IPS-20b (cell line): Measurements from ENCODE around the gene KCNQ1.

Experiments used
- H3K27ac ChIP-seq: one replicate; pipeline ENCODE4 v1.5.1; 2013; ENCODE audit warnings: low read length
- H3K27me3 ChIP-seq: 2 replicates; pipeline ENCODE4 v1.6.1; 2013; ENCODE audit warnings: mild to moderate bottlenecking, low read length, inconsistent platforms; ENCODE audit not compliant: insufficient read depth
- H3K36me3 ChIP-seq: 2 replicates; pipeline ENCODE4 v1.6.1; 2013; ENCODE audit warnings: low read depth, mild to moderate bottlenecking, inconsistent platforms, low read length, moderate library complexity; ENCODE audit not compliant: insufficient read depth
- H3K4me1 ChIP-seq: 2 replicates; pipeline ENCODE4 v1.6.1; 2013; ENCODE audit warnings: mild to moderate bottlenecking, control low read depth, inconsistent platforms, low read length, moderate library complexity; ENCODE audit not compliant: insufficient read depth
- H3K4me3 ChIP-seq: 2 replicates; pipeline ENCODE4 v1.5.1; 2013; ENCODE audit warnings: mild to moderate bottlenecking, low read length, inconsistent platforms
- H3K9ac ChIP-seq: 2 replicates; pipeline ENCODE4 v1.6.1; 2013; ENCODE audit warnings: low read depth, mild to moderate bottlenecking, inconsistent platforms, low read length, moderate library complexity
- H3K9me3 ChIP-seq: 2 replicates; pipeline ENCODE4 v1.6.1; 2013; ENCODE audit warnings: mild to moderate bottlenecking, low read depth, low read length, inconsistent platforms; ENCODE audit not compliant: insufficient read depth

The KCNQ1 gene

DNA sequence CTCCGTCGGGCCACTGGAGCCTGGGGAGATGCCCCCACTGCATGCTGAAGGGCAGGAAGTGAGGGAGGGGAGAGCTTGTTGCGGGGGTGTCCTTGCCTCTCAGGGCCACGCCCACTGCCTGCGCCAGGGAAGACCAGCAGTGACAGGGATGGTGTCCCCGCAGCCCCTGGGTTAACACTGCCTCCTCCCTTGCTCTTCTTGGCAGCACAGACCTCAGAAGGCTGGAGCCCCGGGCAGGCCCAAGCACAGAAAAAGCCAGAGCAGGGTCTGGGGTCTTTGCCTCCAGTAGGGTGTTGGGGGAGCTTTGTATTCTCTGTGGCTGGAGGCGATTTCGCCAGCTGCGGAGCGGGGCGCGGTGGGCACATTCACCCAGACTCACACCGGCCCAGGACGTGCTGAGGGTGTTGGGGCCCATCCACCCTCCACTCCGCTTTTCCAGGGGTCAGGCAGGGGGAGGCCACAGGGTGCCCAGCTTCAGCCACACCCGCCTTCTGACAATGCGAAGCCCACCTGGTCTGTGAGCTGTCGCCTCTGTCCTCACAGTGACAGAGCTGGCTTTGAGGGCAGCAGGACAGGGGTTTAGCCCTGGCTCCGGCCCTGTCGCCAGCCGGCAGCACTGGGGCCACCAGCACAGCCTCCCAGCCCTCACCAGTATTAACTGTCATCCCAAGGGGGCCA, 357.0 kb downstream of the KCNQ1 start:
- no peaks in the 10 kb centered on the region for H3K36me3 ChIP-seq
- H3K27me3 ChIP-seq = peaks cover 67% of the 10 kb centered on the region
- no peak overlapping the region for H3K4me3 ChIP-seq
- H3K9ac ChIP-seq = no peak overlapping the region
- H3K27ac ChIP-seq = no peak overlapping the region
- no peaks in the 10 kb centered on the region for H3K9me3 ChIP-seq
- no peaks in the 10 kb centered on the region for H3K4me1 ChIP-seq

GRCh38 chr11:2802389-2803185, 357.8 kb downstream of the KCNQ1 start:
- Histone ChIP-seq H3K27ac (no peak overlapping the region), H3K9me3 (no peaks in the 10 kb centered on the region), H3K36me3 (no peaks in the 10 kb centered on the region), H3K4me3 (no peak overlapping the region), H3K9ac (no peak overlapping the region), H3K4me1 (no peaks in the 10 kb centered on the region), H3K27me3 (peaks cover 62% of the 10 kb centered on the region)

- no peaks in the 10 kb centered on the region for H3K36me3 ChIP-seq
- no peak overlapping the region for H3K27ac ChIP-seq
- H3K4me3 ChIP-seq = no peak overlapping the region
- no peaks in the 10 kb centered on the region for H3K9me3 ChIP-seq
- no peaks in the 10 kb centered on the region for H3K4me1 ChIP-seq
- peaks cover 59% of the 10 kb centered on the region for H3K27me3 ChIP-seq
- H3K9ac ChIP-seq = no peak overlapping the region
Observed at GRCh38 chr11:2803186-2804091, 358.6 kb downstream of the KCNQ1 start.

GRCh38 chr11:2804189-2804588, 359.4 kb downstream of the KCNQ1 start:
- Histone ChIP-seq H3K27me3 (peaks cover 62% of the 10 kb centered on the region), H3K9ac (no peak overlapping the region), H3K27ac (no peak overlapping the region), H3K4me3 (no peak overlapping the region), H3K4me1 (no peaks in the 10 kb centered on the region), H3K36me3 (no peaks in the 10 kb centered on the region), H3K9me3 (no peaks in the 10 kb centered on the region)

GRCh38 chr11:2804701-2805387, 360.0 kb downstream of the KCNQ1 start:
- H3K4me3 ChIP-seq = no peak overlapping the region
- no peaks in the 10 kb centered on the region for H3K36me3 ChIP-seq
- H3K27me3 ChIP-seq = peaks cover 68% of the 10 kb centered on the region
- H3K9ac ChIP-seq = no peak overlapping the region
- no peak overlapping the region for H3K27ac ChIP-seq
- no peaks in the 10 kb centered on the region for H3K9me3 ChIP-seq
- no peaks in the 10 kb centered on the region for H3K4me1 ChIP-seq

DNA sequence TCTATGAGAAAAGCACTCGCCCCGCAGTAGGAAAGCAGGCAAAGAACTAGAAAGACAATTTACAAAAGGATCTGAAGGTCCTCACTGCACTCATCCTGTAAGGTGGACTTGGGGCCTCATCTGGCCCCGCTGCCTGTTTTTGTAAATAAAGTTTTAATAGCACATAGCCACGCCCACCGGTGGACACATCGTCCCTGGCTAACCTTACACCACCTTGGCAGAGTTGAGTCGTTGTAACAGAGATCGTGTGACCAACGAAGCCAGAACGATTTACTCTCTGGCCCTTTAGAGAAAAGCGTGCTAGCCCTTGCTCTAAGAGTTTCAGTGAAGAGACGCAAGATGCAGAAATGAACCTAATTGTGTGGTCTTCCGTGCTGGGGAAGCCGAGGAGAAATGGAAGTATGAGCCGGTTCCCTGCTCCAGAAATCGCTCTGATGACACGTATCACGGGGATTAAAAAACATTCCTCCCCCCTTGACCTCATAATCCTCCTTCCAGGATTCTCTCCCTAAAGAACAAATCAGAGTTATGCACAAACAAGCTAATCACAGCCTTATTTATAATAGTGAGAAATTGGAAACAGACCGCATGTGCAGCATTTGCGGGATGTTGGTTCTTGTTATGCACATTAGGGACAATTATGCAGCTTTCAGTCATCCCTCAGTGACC, 360.7 kb downstream of the KCNQ1 start:
- H3K4me1 ChIP-seq = no peaks in the 10 kb centered on the region
- H3K9ac ChIP-seq = no peak overlapping the region
- peaks cover 74% of the 10 kb centered on the region for H3K27me3 ChIP-seq
- no peak overlapping the region for H3K4me3 ChIP-seq
- H3K9me3 ChIP-seq = no peaks in the 10 kb centered on the region
- H3K27ac ChIP-seq = no peak overlapping the region
- no peaks in the 10 kb centered on the region for H3K36me3 ChIP-seq

DNA sequence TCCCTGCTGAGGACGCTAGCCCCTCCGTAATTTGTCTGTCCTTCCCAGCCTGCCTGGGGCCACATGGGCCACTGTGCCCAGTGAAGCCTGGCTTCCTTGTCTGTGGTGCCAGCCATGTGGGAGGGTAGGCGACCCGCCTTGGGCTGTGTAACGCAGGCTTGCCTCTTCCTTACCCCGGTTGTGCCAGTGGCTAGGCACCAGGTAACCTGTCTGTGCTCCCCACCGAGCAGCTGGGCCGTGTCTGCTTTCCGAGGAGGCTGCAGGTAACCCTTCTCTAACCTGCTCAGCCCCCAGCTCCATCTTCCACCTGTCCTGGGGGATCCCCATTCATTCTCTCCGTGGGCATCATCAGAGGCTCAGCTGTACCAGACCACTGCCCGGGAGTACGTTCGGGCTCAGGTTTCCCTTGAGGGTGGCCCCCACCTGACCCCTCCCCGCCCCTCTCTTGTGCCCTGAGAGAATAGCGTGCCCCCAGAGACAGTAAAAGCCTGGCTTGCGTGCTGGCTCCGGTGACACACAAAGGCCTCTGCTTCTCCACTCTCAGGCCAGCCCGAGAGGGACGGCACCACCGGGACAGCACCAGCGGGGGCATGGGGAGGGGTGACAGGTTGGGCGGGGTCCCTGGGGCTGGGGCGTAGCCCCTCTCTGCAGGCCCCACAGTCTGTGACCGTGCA, 361.7 kb downstream of the KCNQ1 start:
- Histone ChIP-seq H3K4me1 (no peaks in the 10 kb centered on the region), H3K27ac (no peak overlapping the region), H3K27me3 (peaks cover 78% of the 10 kb centered on the region), H3K9ac (no peak overlapping the region), H3K36me3 (no peaks in the 10 kb centered on the region), H3K4me3 (no peak overlapping the region), H3K9me3 (no peaks in the 10 kb centered on the region)

- Histone ChIP-seq H3K9ac (no peak overlapping the region), H3K9me3 (no peaks in the 10 kb centered on the region), H3K36me3 (no peaks in the 10 kb centered on the region), H3K27me3 (peaks cover 82% of the 10 kb centered on the region), H3K4me1 (peaks cover 3% of the 10 kb centered on the region; the same call in 1 of the 2 replicates), H3K27ac (no peak overlapping the region), H3K4me3 (no peak overlapping the region)
Observed at GRCh38 chr11:2807025-2807681, 362.3 kb downstream of the KCNQ1 start.

GRCh38 chr11:2807801-2808241, 363.0 kb downstream of the KCNQ1 start:
- Histone ChIP-seq H3K9ac (no peak overlapping the region), H3K9me3 (no peaks in the 10 kb centered on the region), H3K27me3 (peaks cover 85% of the 10 kb centered on the region), H3K27ac (no peak overlapping the region), H3K36me3 (no peaks in the 10 kb centered on the region), H3K4me3 (no peak overlapping the region), H3K4me1 (peaks cover 6% of the 10 kb centered on the region; the same call in 1 of the 2 replicates)
